GM12874 (cell line): ENCODE results near the gene CPED1.

ENCODE experiments used
- CTCF ChIP-seq: IDR thresholded peaks from 2 replicates; pipeline ENCODE4 v1.5.1; 2011; ENCODE audit warnings: low read depth, mild to moderate bottlenecking, control low read depth, low read length, moderate library complexity; ENCODE audit not compliant: insufficient read depth

CPED1 gene

GRCh38 chr7:121219026-121219425, 230.5 kb downstream of the CPED1 start:
- no peak for TF ChIP-seq CTCF

GRCh38 chr7:121228779-121229178, 240.3 kb downstream of the CPED1 start:
- no peak for TF ChIP-seq CTCF

GRCh38 chr7:121235201-121235600, 246.7 kb downstream of the CPED1 start:
- TF ChIP-seq CTCF, result no peak

GRCh38 chr7:121237601-121238000, 249.1 kb downstream of the CPED1 start:
- no peak for TF ChIP-seq CTCF

GRCh38 chr7:121244120-121244870, 255.8 kb downstream of the CPED1 start:
- no peak for TF ChIP-seq CTCF

GRCh38 chr7:121259826-121260225, 271.3 kb downstream of the CPED1 start:
- TF ChIP-seq CTCF, result no peak

GRCh38 chr7:121261207-121261884, 272.8 kb downstream of the CPED1 start:
- TF ChIP-seq CTCF, result no peak
